Ovary (tissue), 9 donors: ENCODE measurements around the gene S100A2. TPM values are rescaled to one million over a fixed set of nuclear protein-coding genes. Genes with fewer than 3 reads are reported as not detected.
"Not testable (repeated sequence)": the region's sequence is repeated elsewhere in the genome, so short reads cannot be mapped to it uniquely, and the experiment has no call there.

Source experiments
- DNase-seq, 5 donors: peaks; one replicate each; pipeline ENCODE4 v3.0.0-alpha.2; 2019 to 2020
- H3K27ac ChIP-seq, 2 donors: fragments of 200-600 bp; one replicate each; pipeline versions ENCODE4 v1.5.1 to v1.8.0; 2019 to 2022
- H3K27me3 ChIP-seq: fragments of 200-600 bp; one replicate; pipeline ENCODE4 v1.8.0; 2022
- H3K36me3 ChIP-seq: fragments of 200-600 bp; sonication (generic); one replicate; pipeline ENCODE4 v1.5.1; 2019
- H3K4me1 ChIP-seq: one replicate; pipeline ENCODE4 v1.8.1; 2013; ENCODE audit warnings: mild to moderate bottlenecking, moderate library complexity; ENCODE audit not compliant: insufficient read depth
- H3K4me3 ChIP-seq: fragments of 200-600 bp; sonication (generic); one replicate; pipeline ENCODE4 v1.5.1; 2017
- H3K9me3 ChIP-seq, 2 donors: fragments of 200-600 bp in 1 of 2; sonication (generic) in 1 of 2; one replicate each; pipeline versions ENCODE4 v1.5.1 to v1.8.1; 2013 to 2019; ENCODE audit warnings: mild to moderate bottlenecking in 1 of 2, moderate library complexity in 1 of 2
- EP300 ChIP-seq: sonication (generic); formaldehyde crosslinking; IDR thresholded peaks from one replicate; pipeline ENCODE4 v1.6.1; 2017; ENCODE audit warnings: antibody characterized with exemption
- POLR2A ChIP-seq: fragments of 450-650 bp; IDR thresholded peaks from one replicate; pipeline ENCODE4 v1.6.1; 2017; ENCODE audit warnings: antibody characterized with exemption, mild to moderate bottlenecking, moderate library complexity
- WGBS, 3 donors: extraction: QIAGEN DNeasy Blood & Tissue Kit in 1 of 3; methylation state at CpG; one replicate each; pipeline versions ENCODE4 v1.1.5 to v1.1.7; 2013 to 2017; 5-methylcytosine and 5-hydroxymethylcytosine counted together
- intact Hi-C, 4 donors: fragments of 100-400 bp; cut with DNase I; formaldehyde crosslinking; loops; one replicate each; pipeline versions ENCODE4 v1.11.0 to v1.15.1; 2022 to 2023
- polyA plus RNA-seq, 2 donors: library from polyadenylated mRNA; stranded (reverse); fragments of 200-250 nt in 1 of 2; fragments of 350-450 nt in 1 of 2; fragmentation: Illumina TruSeq in 1 of 2; extraction: RNeasy Lipid Tissue Mini Kit (QIAGEN cat#74804) in 1 of 2; gene quantifications; one replicate each; pipeline ENCODE4 v1.2.3, GENCODE V29; 2013 to 2014
- total RNA-seq, 7 donors: library from RNA; depleted of rRNA in 2 of 7; stranded (reverse); fragments of >200 nt in 2 of 7; fragmentation: NEBNext Ultra II Directional in 3 of 7; extraction: Animal tissue kit (Norgen Biotek cat#: 25700) in 3 of 7; gene quantifications; one replicate each; pipeline versions ENCODE4 v1.1.0 to v1.2.4, GENCODE V29; 2016 to 2023
- TF ChIP-seq, protein P1 (sequence below), 3 donors: fragments of 450-650 bp in 2 of 3; fragments of 200-600 bp in 1 of 3; IDR thresholded peaks; one replicate each; pipeline versions ENCODE4 v1.5.1 to v1.8.0; 2016 to 2022; ENCODE audit warnings: antibody characterized with exemption in 3 of 3, mild to moderate bottlenecking in 1 of 3
- donor health status: DM: no; HTN: no; CAD: no; lungs with moderate emphysema.
- donor health status: DM: no; HTN: no; CAD: no.
- donor health status: Bipolar disorder and iron deficiency.
- donor health status: DM: yes; HTN: yes; CAD: no.
- donor health status: DM: no; HTN: no; CAD: no.
- donor health status: DM: yes; HTN: yes; CAD: no.

S100A2 gene
- total and polyA plus RNA-seq, 9 donors = 0.61 to 4.0 (median 1.8) TPM; not detected in 2

DNA sequence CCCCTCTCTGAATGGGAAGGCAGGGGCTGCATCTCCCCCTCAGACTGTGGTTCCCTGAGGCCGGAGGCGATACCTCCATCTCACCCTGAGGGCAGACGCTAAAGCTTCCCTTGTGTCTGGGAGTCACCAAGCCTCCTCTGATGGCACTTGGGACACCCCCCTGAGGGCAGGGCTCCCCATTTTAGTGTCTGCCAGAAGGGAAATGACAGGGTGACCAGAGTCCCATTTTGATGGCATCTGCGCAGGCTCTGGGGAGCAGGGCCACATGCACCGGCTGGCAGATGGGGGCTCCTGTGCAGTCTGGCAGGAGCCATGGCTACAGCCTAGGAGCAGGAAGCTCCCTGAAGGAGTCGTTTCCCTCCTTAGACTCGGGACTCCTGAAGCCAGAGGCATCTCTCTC is 1.7 kb downstream of the S100A2 start:
- intact Hi-C loops = loop anchor here in 1 of 4 donors (5.0 to 10.0 kb wide), 2 partner anchors 52 to 209 kb away; partner anchors contain the start of gene S100A9
- WGBS, 3 donors = 85 to 93% (median 86%) methylated on average over 5 to 7 of the region's 7 CpGs
- Histone ChIP-seq H3K27ac (no peak overlapping the region), H3K27me3 (no peaks in the 10 kb centered on the region), H3K36me3 (no peaks in the 10 kb centered on the region), H3K9me3 (no peaks in the 10 kb centered on the region), H3K4me1 (peaks cover 20% of the 10 kb centered on the region), H3K4me3 (no peak overlapping the region)
- TF ChIP-seq POLR2A (no peak), EP300 (no peak)
- TF ChIP-seq, protein P1, sequence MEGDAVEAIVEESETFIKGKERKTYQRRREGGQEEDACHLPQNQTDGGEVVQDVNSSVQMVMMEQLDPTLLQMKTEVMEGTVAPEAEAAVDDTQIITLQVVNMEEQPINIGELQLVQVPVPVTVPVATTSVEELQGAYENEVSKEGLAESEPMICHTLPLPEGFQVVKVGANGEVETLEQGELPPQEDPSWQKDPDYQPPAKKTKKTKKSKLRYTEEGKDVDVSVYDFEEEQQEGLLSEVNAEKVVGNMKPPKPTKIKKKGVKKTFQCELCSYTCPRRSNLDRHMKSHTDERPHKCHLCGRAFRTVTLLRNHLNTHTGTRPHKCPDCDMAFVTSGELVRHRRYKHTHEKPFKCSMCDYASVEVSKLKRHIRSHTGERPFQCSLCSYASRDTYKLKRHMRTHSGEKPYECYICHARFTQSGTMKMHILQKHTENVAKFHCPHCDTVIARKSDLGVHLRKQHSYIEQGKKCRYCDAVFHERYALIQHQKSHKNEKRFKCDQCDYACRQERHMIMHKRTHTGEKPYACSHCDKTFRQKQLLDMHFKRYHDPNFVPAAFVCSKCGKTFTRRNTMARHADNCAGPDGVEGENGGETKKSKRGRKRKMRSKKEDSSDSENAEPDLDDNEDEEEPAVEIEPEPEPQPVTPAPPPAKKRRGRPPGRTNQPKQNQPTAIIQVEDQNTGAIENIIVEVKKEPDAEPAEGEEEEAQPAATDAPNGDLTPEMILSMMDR (IDR thresholded peaks at IDR 0.05) = no peak
- DNase-seq = peak in 1 of 5 donors; percentile 22

DNA sequence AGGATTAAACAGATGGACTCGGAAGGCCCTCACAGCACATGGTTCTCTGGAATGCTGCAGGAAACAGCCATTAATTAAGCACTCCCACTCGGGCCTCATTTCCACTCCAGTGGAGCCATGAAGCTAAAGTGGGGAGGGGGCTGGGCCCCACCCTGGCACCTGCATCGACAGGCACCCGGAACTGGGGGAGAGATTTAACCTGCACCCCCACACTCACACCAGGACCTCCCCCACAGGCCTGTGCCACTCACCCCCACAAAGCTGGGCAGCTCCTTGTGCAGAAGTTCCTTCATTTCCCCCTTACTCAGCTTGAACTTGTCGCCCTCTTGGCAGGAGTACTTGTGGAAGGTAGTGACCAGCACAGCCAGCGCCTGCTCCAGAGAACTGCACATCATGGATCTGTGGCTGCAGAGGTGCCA is 2.2 kb downstream of the S100A2 start:
- Histone ChIP-seq H3K36me3 (no peaks in the 10 kb centered on the region), H3K27ac (no peak overlapping the region), H3K4me3 (no peak overlapping the region), H3K4me1 (peaks cover 20% of the 10 kb centered on the region), H3K27me3 (no peaks in the 10 kb centered on the region), H3K9me3 (no peaks in the 10 kb centered on the region)
- DNase-seq = peak in 1 of 5 donors; percentile 22
- intact Hi-C loops = loop anchor here in 1 of 4 donors (5.0 to 10.0 kb wide), 2 partner anchors 51 to 209 kb away; partner anchors contain the start of gene S100A9
- WGBS, 3 donors = 66 to 69% (median 66%) methylated on average over 6 of the region's 6 CpGs
- TF ChIP-seq EP300 (no peak), POLR2A (no peak)
- TF ChIP-seq, protein P1 (IDR thresholded peaks at IDR 0.05) = no peak

DNA sequence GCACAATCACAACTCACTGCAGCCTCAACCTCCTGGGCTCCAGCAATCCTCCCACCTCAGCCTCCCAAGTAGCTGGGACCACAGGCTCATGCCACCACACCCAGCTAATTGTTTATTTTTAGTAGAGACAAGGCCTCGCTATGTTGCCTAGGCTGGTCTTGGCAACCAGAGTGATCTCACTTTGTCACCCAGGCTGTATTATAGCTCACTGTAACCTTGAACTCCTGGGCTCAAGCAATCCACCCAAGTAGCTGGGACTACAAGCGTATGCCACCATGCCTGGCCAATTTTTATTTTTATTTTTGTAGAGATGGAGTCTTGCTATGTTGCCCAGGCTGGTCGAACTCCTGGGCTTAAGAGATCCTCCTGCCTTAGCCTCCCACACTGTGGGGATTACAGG is 3.6 kb downstream of the S100A2 start:
- 90 to 92% (median 91%) methylated on average over 3 of the region's 3 CpGs for WGBS, 3 donors

DNA sequence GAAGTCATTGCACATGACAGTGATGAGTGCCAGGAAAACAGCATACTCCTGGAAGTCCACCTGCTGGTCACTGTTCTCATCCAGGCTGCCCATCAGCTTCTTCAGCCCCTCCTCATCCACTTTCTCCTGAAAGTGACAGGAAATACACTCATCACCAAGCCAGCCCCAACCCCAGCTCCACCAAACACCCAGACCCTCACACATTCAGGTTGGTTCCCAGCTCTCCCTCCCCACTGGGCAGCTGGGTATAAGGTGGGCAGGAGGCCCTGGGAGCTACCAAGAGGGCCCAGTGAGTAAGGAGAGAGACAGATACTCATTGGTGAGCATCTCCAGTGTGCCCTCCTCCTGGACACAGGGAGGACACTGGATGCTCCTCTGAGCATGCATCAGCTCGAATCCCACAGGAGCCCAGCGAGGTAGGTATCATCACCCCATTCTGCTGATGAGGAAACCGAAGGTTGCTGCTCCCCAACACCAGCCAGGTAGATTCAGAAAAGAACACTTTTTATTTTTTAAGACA is 4.1 kb downstream of the S100A2 start:
- intact Hi-C loops = loop anchor here in 1 of 4 donors (5.0 to 10.0 kb wide), 2 partner anchors 49 to 207 kb away; partner anchors contain the start of gene S100A9
- Histone ChIP-seq H3K27me3 (no peaks in the 10 kb centered on the region), H3K4me1 (peaks cover 16% of the 10 kb centered on the region), H3K9me3 (no peaks in the 10 kb centered on the region), H3K27ac (peak overlapping the region in 1 of 2 donors; percentile 27), H3K36me3 (no peaks in the 10 kb centered on the region), H3K4me3 (no peak overlapping the region)
- 96 to 100% (median 96%) methylated on average over 3 of the region's 3 CpGs for WGBS, 3 donors
- no peak for DNase-seq
- TF ChIP-seq POLR2A (no peak), EP300 (no peak)
- TF ChIP-seq, protein P1 (IDR thresholded peaks at IDR 0.05) = no peak

More for the DNA sequence above, 3.6 kb downstream of the S100A2 start:
- not testable (repeated sequence) for H3K27ac ChIP-seq, H3K4me3 ChIP-seq, H3K9me3 ChIP-seq, H3K36me3 ChIP-seq, H3K27me3 ChIP-seq
- intact Hi-C loops = loop anchor here in 1 of 4 donors (5.0 to 10.0 kb wide), 2 partner anchors 50 to 207 kb away; partner anchors contain the start of gene S100A9
- peaks cover 20% of the 10 kb centered on the region for H3K4me1 ChIP-seq
- DNase-seq = peak in 1 of 5 donors; percentile 4

DNA sequence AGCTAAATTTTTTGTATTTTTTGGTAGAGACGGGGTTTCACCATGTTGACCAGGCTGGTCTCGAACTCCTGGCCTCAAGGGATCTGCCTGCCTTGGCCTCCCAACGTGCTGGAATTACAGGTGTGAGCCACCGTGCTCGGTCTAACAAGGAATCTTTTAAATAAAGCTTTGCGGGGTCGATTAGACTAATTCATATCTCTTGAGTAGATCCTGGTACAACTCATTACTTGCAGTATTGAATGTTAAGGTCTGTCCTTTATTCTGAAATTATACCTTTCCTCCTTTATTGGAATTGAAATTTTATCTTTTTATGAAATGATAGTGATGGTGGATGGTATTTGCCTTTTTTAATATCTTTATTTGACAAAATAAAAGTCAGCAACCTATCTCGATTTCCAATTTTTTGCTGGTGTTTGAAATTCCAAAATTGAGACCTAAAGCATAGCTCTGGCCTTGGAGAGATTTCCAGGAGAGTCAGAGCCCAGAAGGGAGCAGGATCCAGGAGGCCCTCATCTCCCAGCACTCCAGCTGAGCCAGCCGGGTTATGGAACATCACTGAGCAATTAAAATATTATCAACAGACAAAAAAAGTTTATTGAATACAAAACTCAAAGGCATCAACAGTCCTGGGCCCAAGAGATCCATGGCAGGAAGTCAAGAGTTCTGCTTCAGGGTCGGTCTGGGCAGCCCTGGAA is 4.7 kb downstream of the S100A2 start:
- peaks cover 11% of the 10 kb centered on the region for H3K4me1 ChIP-seq
- TF ChIP-seq POLR2A = no peak
- TF ChIP-seq, protein P1 (IDR thresholded peaks at IDR 0.05) = no peak
- no peak overlapping the region for H3K4me3 ChIP-seq
- no peaks in the 10 kb centered on the region for H3K9me3 ChIP-seq
- 56 to 70% (median 67%) methylated on average over 10 of the region's 10 CpGs for WGBS, 3 donors
- no peaks in the 10 kb centered on the region for H3K27me3 ChIP-seq
- H3K27ac ChIP-seq = peak overlapping the region in 1 of 2 donors; percentile 27
- H3K36me3 ChIP-seq = no peaks in the 10 kb centered on the region
- intact Hi-C loops = loop anchor here in 1 of 4 donors (5.0 to 10.0 kb wide), 2 partner anchors 49 to 206 kb away; partner anchors contain the start of gene S100A9
- DNase-seq = peak in 1 of 5 donors; percentile 38
